Measurements from ENCODE around the gene DMBX1. TPM values are rescaled to one million over a fixed set of nuclear protein-coding genes. Genes with fewer than 3 reads are reported as not detected.

DMBX1 gene
- polyA plus RNA-seq, 1 of the 3 experiments (the other 2 are of a cell fraction): not detected

- Histone ChIP-seq H3K9me3 (no peaks in the 10 kb centered on the region), H3K4me2 (no peak overlapping the region), H3K36me3 (replicated peaks in 1 of 2; ENCODE audit: control insufficient read depth in 1 of 2, insufficient read depth in 2 of 2, low read length in 1 of 2) (no peaks in the 10 kb centered on the region), H3K27me3 (ENCODE audit: insufficient read depth) (peaks cover 6% of the 10 kb centered on the region; the same call in 1 of the 2 replicates), H3K4me1 (ENCODE audit: control insufficient read depth in 1 of 2, insufficient read depth in 2 of 2, low read depth in 1 of 2, low read length in 1 of 2) (peaks cover 0 to 1% of the 10 kb centered on the region in 2 experiments; a peak in 1 of 4 replicates), H3K79me2 (ENCODE audit: insufficient read depth) (no peaks in the 10 kb centered on the region), H2AFZ (ENCODE audit: low read depth) (no peak overlapping the region), H4K20me1 (ENCODE audit: insufficient read depth) (no peaks in the 10 kb centered on the region), H3F3A (replicated peaks; ENCODE audit: insufficient read depth) (no peaks in the 10 kb centered on the region), H3K4me3 (ENCODE audit: low read depth in 2 of 2, low read length in 1 of 2) (no peak overlapping the region), H3K27ac (ENCODE audit: low read depth in 2 of 2, low read length in 1 of 2) (no peak overlapping the region), H3K9ac (no peak overlapping the region), H3K9me2 (no peaks in the 10 kb centered on the region)
- TF ChIP-seq REST (IDR thresholded peaks at IDR 0.05; ENCODE audit: low read depth, low read length) (no peak), MEF2A (IDR thresholded peaks at IDR 0.05; ENCODE audit: borderline replicate concordance, low read depth) (no peak), NRF1 (IDR thresholded peaks at IDR 0.05; ENCODE audit: low read depth, low read length) (no peak), RAD21 (IDR thresholded peaks at IDR 0.05; ENCODE audit: low read length) (no peak), CHD2 (IDR thresholded peaks at IDR 0.05; ENCODE audit: low read length, partially characterized antibody) (no peak), EP300 (IDR thresholded peaks at IDR 0.05; ENCODE audit: borderline replicate concordance in 1 of 2, low read depth in 1 of 2, low read length in 1 of 2) (no peak), TEAD4 (IDR thresholded peaks at IDR 0.05; ENCODE audit: borderline replicate concordance, insufficient read depth) (no peak)
- DNase-seq: no peak
- ChIA-PET POLR2A (no interaction called here), CTCF (interaction anchor here (0.9 to 11.5 kb wide), 4 partner anchors 8 to 81 kb away, joined by 3 to 496 read pairs (median 6); a partner anchor contains a TSS)
- 54% methylated on average over 4 of the region's 4 CpGs for WGBS (ENCODE audit: low lambda C conversion rate)
Observed at GRCh38 chr1:46453449-46453848, 36.2 kb upstream of the DMBX1 start.

- no peaks in the 10 kb centered on the region; a peak in 1 of 4 replicates for H3K4me1 ChIP-seq (ENCODE audit: control insufficient read depth in 1 of 2, insufficient read depth in 2 of 2, low read depth in 1 of 2, low read length in 1 of 2)
- 84% methylated on average over 26 of the region's 27 CpGs for WGBS (ENCODE audit: low lambda C conversion rate)
- no peak overlapping the region for H3K4me3 ChIP-seq (ENCODE audit: low read depth in 2 of 2, low read length in 1 of 2)
- ChIA-PET POLR2A (no interaction called here), CTCF (interaction anchor here (0.5 to 10.6 kb wide), 4 partner anchors 10 to 1030 kb away, joined by 3 to 99 read pairs (median 4); no protein-coding TSS in a partner anchor)
- no peak overlapping the region for H3K9ac ChIP-seq
- H3F3A ChIP-seq (replicated peaks; ENCODE audit: insufficient read depth): no peaks in the 10 kb centered on the region
- DNase-seq: no peak
- no peaks in the 10 kb centered on the region for H3K9me3 ChIP-seq
- H3K9me2 ChIP-seq: no peaks in the 10 kb centered on the region
- no peak overlapping the region for H3K27ac ChIP-seq (ENCODE audit: low read depth in 2 of 2, low read length in 1 of 2)
- no peak overlapping the region for H2AFZ ChIP-seq (ENCODE audit: low read depth)
- H3K36me3 ChIP-seq (replicated peaks in 1 of 2; ENCODE audit: control insufficient read depth in 1 of 2, insufficient read depth in 2 of 2, low read length in 1 of 2): no peaks in the 10 kb centered on the region
- H3K27me3 ChIP-seq (ENCODE audit: insufficient read depth): no peaks in the 10 kb centered on the region
- no peaks in the 10 kb centered on the region for H3K79me2 ChIP-seq (ENCODE audit: insufficient read depth)
- no peak for TF ChIP-seq USF1 (IDR thresholded peaks at IDR 0.05; ENCODE audit: borderline replicate concordance, low read depth)
- H3K4me2 ChIP-seq: no peak overlapping the region
- H4K20me1 ChIP-seq (ENCODE audit: insufficient read depth): no peaks in the 10 kb centered on the region
Observed at GRCh38 chr1:46455951-46456350, 33.7 kb upstream of the DMBX1 start.
